Measurements from ENCODE around the gene RSKR.
"Not testable (repeated sequence)": the region's sequence is repeated elsewhere in the genome, so short reads cannot be mapped to it uniquely, and the experiment has no call there.

Gene RSKR

GRCh38 chr17:28576758-28577465 is 37.1 kb downstream of the RSKR start, which contains the start of gene ALDOC:
Gene ALDOC, minus strand, starts transcription at chr17:28576895. Its CDS starts 1,363 bp downstream, at chr17:28575532.
- peak; percentile 95 for DNase-seq

- DNase-seq, result not testable (repeated sequence)
Measured at GRCh38 chr17:28576016-28576415, 38.0 kb downstream of the RSKR start.

- no peak for DNase-seq
Measured at GRCh38 chr17:28575126-28575795, 38.7 kb downstream of the RSKR start.

- DNase-seq, result no peak
Measured at GRCh38 chr17:28574526-28574925, 39.5 kb downstream of the RSKR start.

- DNase-seq, result no peak
Measured at GRCh38 chr17:28573966-28574480, 40.0 kb downstream of the RSKR start.

GRCh38 chr17:28573521-28573920 is 40.5 kb downstream of the RSKR start:
- DNase-seq, result no peak

GRCh38 chr17:28573040-28573380 is 41.0 kb downstream of the RSKR start:
- DNase-seq, result no peak

- no peak for DNase-seq
Measured at GRCh38 chr17:28572259-28573039, 41.5 kb downstream of the RSKR start.

- peak; percentile 96 for DNase-seq
Measured at GRCh38 chr17:28571361-28572122, 42.4 kb downstream of the RSKR start, which contains the start of gene PIGS. Gene PIGS, minus strand, starts transcription at chr17:28571524. Its CDS starts 28 bp downstream, at chr17:28571496.

GRCh38 chr17:28570716-28571360 is 43.1 kb downstream of the RSKR start:
- DNase-seq, result peak; percentile 59

- no peak for DNase-seq
Measured at GRCh38 chr17:28569446-28569845, 44.5 kb downstream of the RSKR start.

- no peak for DNase-seq
Measured at GRCh38 chr17:28567604-28568003, 46.4 kb downstream of the RSKR start.

- DNase-seq, result no peak
Measured at GRCh38 chr17:28563475-28563874, 50.5 kb downstream of the RSKR start.

Data from eye (tissue), 1 donor.